Natural killer cell (primary cell): ENCODE measurements around the gene JMJD8. TPM values are rescaled to one million over a fixed set of nuclear protein-coding genes. Genes with fewer than 3 reads are reported as not detected.

Experiments used
- ATAC-seq, 3 donors: fragments of 150-1000 bp in 2 of 3; fragments of 200-7000 bp in 1 of 3; cut with Tn5 transposase; 1 replicate in 1 of 3; 2 replicates in 2 of 3; pipeline ENCODE4 v1.10.0; 2021; ENCODE audit warnings: mild to moderate bottlenecking in 2 of 3, moderate library complexity in 2 of 3
- DNase-seq, 2 donors: peaks; one replicate each; pipeline versions ENCODE4 v3.0.0 to v3.0.0-alpha.2; 2013 to 2021; ENCODE audit warnings: mixed read lengths in 1 of 2
- H3K27ac ChIP-seq: one replicate; pipeline ENCODE4 v1.5.1; 2013; ENCODE audit warnings: mild to moderate bottlenecking, low read length
- H3K27me3 ChIP-seq: one replicate; pipeline ENCODE4 v1.6.1; 2013; ENCODE audit warnings: low read length; ENCODE audit not compliant: control insufficient read depth, insufficient read depth
- H3K36me3 ChIP-seq: one replicate; pipeline ENCODE4 v1.6.1; 2013; ENCODE audit warnings: low read length; ENCODE audit not compliant: control insufficient read depth, insufficient read depth
- H3K4me1 ChIP-seq: one replicate; pipeline ENCODE4 v1.6.1; 2013; ENCODE audit warnings: low read length; ENCODE audit not compliant: control insufficient read depth, insufficient read depth
- H3K4me3 ChIP-seq: one replicate; pipeline ENCODE4 v1.5.1; 2013; ENCODE audit warnings: low read length
- H3K9me3 ChIP-seq: one replicate; pipeline ENCODE4 v1.6.1; 2013; ENCODE audit warnings: low read length; ENCODE audit not compliant: control insufficient read depth, insufficient read depth
- H3K27ac Mint-ChIP-seq, 2 donors: one replicate each; pipeline ENCODE4 v1.8.0; 2022; ENCODE audit warnings: mild to moderate bottlenecking in 2 of 2, mixed read lengths in 2 of 2, moderate library complexity in 1 of 2
- H3K27me3 Mint-ChIP-seq, 2 donors: one replicate each; pipeline ENCODE4 v1.8.0; 2022; ENCODE audit warnings: low read depth in 2 of 2, mixed read lengths in 2 of 2
- H3K36me3 Mint-ChIP-seq: one replicate; pipeline ENCODE4 v1.8.0; 2022; ENCODE audit warnings: mixed read lengths
- H3K4me1 Mint-ChIP-seq, 2 donors: one replicate each; pipeline ENCODE4 v1.8.0; 2022; ENCODE audit warnings: mixed read lengths in 2 of 2
- H3K4me3 Mint-ChIP-seq: one replicate; pipeline ENCODE4 v1.8.0; 2022; ENCODE audit warnings: mild to moderate bottlenecking, moderate library complexity, mixed read lengths
- H3K9me3 Mint-ChIP-seq, 2 donors: one replicate each; pipeline ENCODE4 v1.8.0; 2022; ENCODE audit warnings: mixed read lengths in 2 of 2
- whole genome bisulfite sequencing: methylation state at CpG from one replicate; pipeline ENCODE4 v1.1.7; 2013; ENCODE audit warnings: missing lambda C conversion rate; ENCODE audit not compliant: insufficient coverage; 5-methylcytosine and 5-hydroxymethylcytosine counted together
- intact Hi-C: fragments of 100-400 bp; cut with micrococcal nuclease; formaldehyde crosslinking; loops from one replicate; pipeline ENCODE4 v1.14.2; 2022
- total RNA-seq, 4 donors: library from RNA; stranded (reverse); fragments of 120-200 nt in 1 of 4; gene quantifications; one replicate each; pipeline versions ENCODE4 v1.2.3 to v1.2.4, GENCODE V29; 2013 to 2022
- TF ChIP-seq, protein P1 (sequence below): fragments of 200-600 bp; IDR thresholded peaks from one replicate; pipeline ENCODE4 v1.8.0; 2022; ENCODE audit warnings: antibody characterized with exemption

The JMJD8 gene
- total RNA-seq, 3 donors from 2014 or later (not counting 1 experiment from before 2014, with no cell fraction given): 29.5 to 32.6 (median 31.5) TPM

DNA sequence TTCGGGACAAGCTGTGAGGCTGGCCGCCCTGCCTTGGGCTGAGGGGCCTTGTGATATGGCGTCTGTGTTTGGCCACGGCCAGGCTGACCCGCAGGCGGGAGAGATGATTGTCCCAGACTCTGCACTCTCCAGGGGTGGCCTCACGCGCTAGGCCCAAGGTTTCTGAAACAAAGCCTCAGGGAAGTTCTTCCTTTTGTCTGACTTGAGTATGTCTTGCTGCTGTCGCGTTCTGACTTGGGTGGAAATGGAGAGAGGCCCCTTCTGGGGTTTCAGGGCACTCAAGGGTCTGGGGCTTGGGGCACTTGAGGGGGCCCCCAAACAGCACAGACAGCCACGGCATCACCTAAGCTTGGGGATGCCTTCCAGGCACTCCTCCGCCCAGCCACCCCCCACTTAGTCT, 26.9 kb upstream of the JMJD8 start:
- H3K27me3 ChIP-seq: peaks cover 26% of the 10 kb centered on the region
- 75% methylated on average over 12 of the region's 12 CpGs for WGBS
- intact Hi-C loops: loop anchor here (2.0 to 10.0 kb wide), 2 partner anchors 74 to 344 kb away; no protein-coding TSS in a partner anchor

DNA sequence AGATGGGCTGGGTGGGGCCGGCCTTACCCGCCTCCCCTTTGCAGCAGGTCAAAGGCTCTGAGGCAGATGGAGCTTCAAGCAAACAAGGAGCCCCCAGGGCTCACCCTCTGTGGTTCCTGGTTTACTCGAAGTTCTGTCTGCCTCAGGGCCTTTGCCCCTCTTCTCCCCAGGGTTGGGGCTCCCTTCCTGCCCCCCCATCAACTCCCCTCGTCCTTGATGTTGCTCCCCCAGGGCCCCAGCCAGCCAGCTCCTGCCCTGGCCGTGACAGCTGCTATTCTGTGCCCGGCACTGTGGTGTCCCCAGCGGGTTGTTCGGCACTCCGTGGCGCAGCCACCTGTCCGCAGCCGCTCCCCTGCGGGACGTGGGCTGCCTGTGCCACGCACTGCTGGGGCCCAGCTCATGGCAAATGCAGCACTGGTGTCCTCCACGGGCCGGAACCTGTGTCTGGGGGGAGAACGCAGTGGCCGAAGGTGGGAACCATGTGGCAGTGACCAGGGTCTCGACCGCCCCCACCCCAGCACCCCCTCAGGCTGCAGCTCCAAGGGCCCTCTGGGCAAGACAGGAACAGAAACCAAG, 26.5 kb upstream of the JMJD8 start:
- H3K4me3 Mint-ChIP-seq: no peak overlapping the region
- ATAC-seq: no peak
- no peak overlapping the region for H3K27ac Mint-ChIP-seq
- Histone ChIP-seq H3K4me3 (no peak overlapping the region), H3K27ac (no peak overlapping the region), H3K9me3 (no peaks in the 10 kb centered on the region), H3K36me3 (no peaks in the 10 kb centered on the region), H3K27me3 (peaks cover 23% of the 10 kb centered on the region), H3K4me1 (peaks cover 13% of the 10 kb centered on the region)
- no peaks in the 10 kb centered on the region for H3K4me1 Mint-ChIP-seq
- intact Hi-C loops: loop anchor here (2.0 to 10.0 kb wide), 2 partner anchors 74 to 344 kb away; no protein-coding TSS in a partner anchor
- H3K36me3 Mint-ChIP-seq: no peaks in the 10 kb centered on the region
- TF ChIP-seq, protein P1, sequence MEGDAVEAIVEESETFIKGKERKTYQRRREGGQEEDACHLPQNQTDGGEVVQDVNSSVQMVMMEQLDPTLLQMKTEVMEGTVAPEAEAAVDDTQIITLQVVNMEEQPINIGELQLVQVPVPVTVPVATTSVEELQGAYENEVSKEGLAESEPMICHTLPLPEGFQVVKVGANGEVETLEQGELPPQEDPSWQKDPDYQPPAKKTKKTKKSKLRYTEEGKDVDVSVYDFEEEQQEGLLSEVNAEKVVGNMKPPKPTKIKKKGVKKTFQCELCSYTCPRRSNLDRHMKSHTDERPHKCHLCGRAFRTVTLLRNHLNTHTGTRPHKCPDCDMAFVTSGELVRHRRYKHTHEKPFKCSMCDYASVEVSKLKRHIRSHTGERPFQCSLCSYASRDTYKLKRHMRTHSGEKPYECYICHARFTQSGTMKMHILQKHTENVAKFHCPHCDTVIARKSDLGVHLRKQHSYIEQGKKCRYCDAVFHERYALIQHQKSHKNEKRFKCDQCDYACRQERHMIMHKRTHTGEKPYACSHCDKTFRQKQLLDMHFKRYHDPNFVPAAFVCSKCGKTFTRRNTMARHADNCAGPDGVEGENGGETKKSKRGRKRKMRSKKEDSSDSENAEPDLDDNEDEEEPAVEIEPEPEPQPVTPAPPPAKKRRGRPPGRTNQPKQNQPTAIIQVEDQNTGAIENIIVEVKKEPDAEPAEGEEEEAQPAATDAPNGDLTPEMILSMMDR: no peak
- no peaks in the 10 kb centered on the region for H3K9me3 Mint-ChIP-seq
- 69% methylated on average over 21 of the region's 21 CpGs for WGBS
- peaks cover 8 to 17% of the 10 kb centered on the region in 2 donors for H3K27me3 Mint-ChIP-seq
- DNase-seq: no peak

More for the DNA sequence above, 26.9 kb upstream of the JMJD8 start:
- no peaks in the 10 kb centered on the region for H3K36me3 Mint-ChIP-seq
- Histone ChIP-seq H3K36me3 (no peaks in the 10 kb centered on the region), H3K27ac (no peak overlapping the region), H3K4me1 (peaks cover 17% of the 10 kb centered on the region), H3K4me3 (no peak overlapping the region), H3K9me3 (no peaks in the 10 kb centered on the region)
- no peak for ATAC-seq
- peaks cover 8 to 17% of the 10 kb centered on the region in 2 donors for H3K27me3 Mint-ChIP-seq
- H3K4me1 Mint-ChIP-seq: peaks cover 0 to 4% of the 10 kb centered on the region in 2 donors
- TF ChIP-seq, protein P1: no peak
- no peak overlapping the region for H3K4me3 Mint-ChIP-seq
- DNase-seq: no peak
- no peaks in the 10 kb centered on the region for H3K9me3 Mint-ChIP-seq
- H3K27ac Mint-ChIP-seq: no peak overlapping the region

DNA sequence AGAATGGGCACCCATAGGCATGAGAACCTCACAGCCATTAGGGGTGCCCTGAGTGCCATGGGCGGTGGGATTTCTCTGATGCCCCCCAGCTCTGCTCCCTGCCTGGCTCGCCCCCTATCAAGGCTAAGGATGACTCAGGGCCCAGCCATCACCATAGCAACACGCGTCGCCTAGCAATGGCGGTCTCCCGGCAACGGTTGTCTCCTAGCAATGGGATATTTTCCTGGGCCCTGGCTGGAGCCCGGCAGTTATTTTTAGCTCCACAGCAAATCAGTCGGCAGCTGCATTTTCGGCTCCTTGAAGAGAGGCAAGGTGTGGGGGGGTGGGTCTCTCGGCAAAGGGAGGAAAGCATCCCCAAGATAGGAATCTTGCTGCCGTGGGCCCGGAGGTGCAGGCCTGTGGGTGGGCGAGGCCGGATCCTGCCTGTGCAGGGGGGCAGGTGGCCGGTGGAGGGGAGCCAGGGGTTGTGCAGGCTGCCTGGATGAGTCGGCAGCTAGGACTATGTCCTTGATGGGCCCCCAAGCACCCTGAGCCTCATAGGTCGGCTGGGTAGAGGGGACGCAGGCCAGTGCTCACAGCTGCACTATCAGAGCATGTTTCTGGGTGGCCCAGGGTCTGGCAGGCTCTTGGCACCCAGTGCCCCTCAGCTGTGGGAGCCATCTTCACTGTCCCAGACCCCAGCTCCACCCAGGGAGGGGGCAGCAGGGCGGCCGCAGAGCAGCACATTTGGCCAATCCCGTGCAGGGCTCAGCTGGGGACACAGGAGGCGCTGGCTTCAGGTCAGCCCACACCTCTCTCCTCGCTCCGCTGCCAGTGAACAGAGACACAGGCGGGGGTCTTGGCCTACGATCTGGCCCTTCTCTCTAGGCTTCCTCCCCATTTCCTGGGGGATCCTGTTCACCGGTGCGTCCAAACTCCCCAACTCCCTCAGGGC, 25.7 kb upstream of the JMJD8 start:
- H3K9me3 ChIP-seq: no peaks in the 10 kb centered on the region
- H3K4me3 Mint-ChIP-seq: no peak overlapping the region
- peaks cover 13% of the 10 kb centered on the region for H3K4me1 ChIP-seq
- H3K9me3 Mint-ChIP-seq: no peaks in the 10 kb centered on the region
- ATAC-seq (no peak), DNase-seq (no peak)
- no peak overlapping the region for H3K27ac ChIP-seq
- no peaks in the 10 kb centered on the region for H3K36me3 Mint-ChIP-seq
- H3K4me1 Mint-ChIP-seq: no peaks in the 10 kb centered on the region
- no peak overlapping the region for H3K27ac Mint-ChIP-seq
- TF ChIP-seq, protein P1: no peak
- WGBS: 40% methylated on average over 30 of the region's 30 CpGs
- H3K4me3 ChIP-seq: no peak overlapping the region
- H3K27me3 ChIP-seq: peaks cover 24% of the 10 kb centered on the region
- H3K36me3 ChIP-seq: no peaks in the 10 kb centered on the region
- peaks cover 8 to 17% of the 10 kb centered on the region in 2 donors for H3K27me3 Mint-ChIP-seq
- intact Hi-C loops: loop anchor here (2.0 to 10.0 kb wide), 2 partner anchors 75 to 345 kb away; no protein-coding TSS in a partner anchor
